GM20000 (cell line): ENCODE results near the gene ADAMTS2.

ENCODE experiments used
- DNase-seq: peaks from one replicate; pipeline ENCODE4 v3.0.0; 2012; ENCODE audit warnings: low spot score
- CTCF ChIP-seq: IDR thresholded peaks from 2 replicates; pipeline ENCODE4 v1.5.1; 2012; ENCODE audit warnings: mild to moderate bottlenecking, control low read depth; ENCODE audit errors: extremely low read depth, missing control alignments

The ADAMTS2 gene

GRCh38 chr5:179166886-179167841, 178.1 kb downstream of the ADAMTS2 start:
- peak; percentile 60 for TF ChIP-seq CTCF
- DNase-seq = peak; percentile 88

GRCh38 chr5:179166171-179166885, 178.9 kb downstream of the ADAMTS2 start:
- no peak for TF ChIP-seq CTCF
- DNase-seq = no peak

- DNase-seq = no peak
- no peak for TF ChIP-seq CTCF
Measured at GRCh38 chr5:179165421-179166170, 179.7 kb downstream of the ADAMTS2 start.

GRCh38 chr5:179164331-179165311, 180.6 kb downstream of the ADAMTS2 start:
- TF ChIP-seq CTCF = no peak
- DNase-seq = no peak

GRCh38 chr5:179163236-179164155, 181.8 kb downstream of the ADAMTS2 start:
- no peak for TF ChIP-seq CTCF
- no peak for DNase-seq
